GM21515 (cell line): Measurements from ENCODE around the gene ENTR1.
"Not testable (repeated sequence)": the region's sequence is repeated elsewhere in the genome, so short reads cannot be mapped to it uniquely, and the experiment has no call there.

Source experiments
- ATAC-seq: cut with Tn5 transposase; IDR thresholded peaks from one replicate; pipeline ENCODE4 v1.9.1; 2021; ENCODE audit not compliant: unreplicated experiment

ENTR1 gene

GRCh38 chr9:136421791-136422190, 11.4 kb upstream of the ENTR1 start:
- no peak for ATAC-seq

GRCh38 chr9:136419092-136419420, 8.6 kb upstream of the ENTR1 start:
- no peak for ATAC-seq

GRCh38 chr9:136418182-136419091, 8.0 kb upstream of the ENTR1 start:
- no peak for ATAC-seq

GRCh38 chr9:136416914-136417313, 6.5 kb upstream of the ENTR1 start:
- no peak for ATAC-seq

GRCh38 chr9:136416427-136416826, 6.0 kb upstream of the ENTR1 start:
- no peak for ATAC-seq

- no peak for ATAC-seq
Observed at GRCh38 chr9:136412962-136413361, 2.5 kb upstream of the ENTR1 start.

- no peak for ATAC-seq
Observed at GRCh38 chr9:136411378-136411777, 964 bp upstream of the ENTR1 start.

GRCh38 chr9:136409557-136410455, 608 bp downstream of the ENTR1 start:
- peak; percentile 20 for ATAC-seq

- no peak for ATAC-seq
Observed at GRCh38 chr9:136407911-136408310, 2.5 kb downstream of the ENTR1 start.

GRCh38 chr9:136407061-136407460, 3.4 kb downstream of the ENTR1 start:
- ATAC-seq = not testable (repeated sequence)

GRCh38 chr9:136405904-136406303, 4.5 kb downstream of the ENTR1 start:
- ATAC-seq = not testable (repeated sequence)

GRCh38 chr9:136405481-136405880, 4.9 kb downstream of the ENTR1 start:
- no peak for ATAC-seq

GRCh38 chr9:136404801-136405136, 5.6 kb downstream of the ENTR1 start:
- no peak for ATAC-seq

- ATAC-seq = no peak
Observed at GRCh38 chr9:136403915-136404800, 6.3 kb downstream of the ENTR1 start.

- no peak for ATAC-seq
Observed at GRCh38 chr9:136403538-136403914, 6.9 kb downstream of the ENTR1 start.

- ATAC-seq = no peak
Observed at GRCh38 chr9:136402067-136402466, 8.3 kb downstream of the ENTR1 start.

GRCh38 chr9:136401173-136401922, 9.1 kb downstream of the ENTR1 start:
- no peak for ATAC-seq

GRCh38 chr9:136400038-136400834, 10.2 kb downstream of the ENTR1 start, which contains the start of gene SNAPC4:
Gene SNAPC4 (minus strand): TSS chr9:136400170. CDS start chr9:136398428, 1,742 bp downstream.
- ATAC-seq = peak; percentile 49
